H1 (cell line): ENCODE data around the gene OBSL1. TPM values are rescaled to one million over a fixed set of nuclear protein-coding genes. Genes with fewer than 3 reads are reported as not detected.

Experiments
- CHD2 ChIP-seq: IDR thresholded peaks from 2 replicates; pipeline ENCODE4 v1.6.1; 2012; ENCODE audit warnings: low read length, improper control_type of control experiment
- RNF2 ChIP-seq: fragments of 200-900, 300-1000 bp; sonication (generic); IDR thresholded peaks from 2 replicates; pipeline ENCODE4 v1.7.1; 2016; ENCODE audit warnings: borderline replicate concordance, low read depth, mild to moderate bottlenecking, antibody characterized with exemption, low read length; ENCODE audit not compliant: poor library complexity, severe bottlenecking; ENCODE audit errors: missing control alignments
- SAP30 ChIP-seq: fragments of 300-600 bp; sonication (generic); IDR thresholded peaks from 2 replicates; pipeline ENCODE4 v1.7.1; 2012; ENCODE audit warnings: low read length, moderate library complexity, mild to moderate bottlenecking, inconsistent platforms; ENCODE audit not compliant: insufficient read depth, insufficient replicate concordance
- polyA plus RNA-seq, 7 experiments: library from polyadenylated mRNA; depleted of rRNA in 3 of 7; stranded (reverse) in 5 of 7; unstranded in 2 of 7; fragments of >200 nt in 5 of 7; fragments of 200-250 nt in 2 of 7; gene quantifications; 1 replicate in 5 of 7; 2 replicates in 1 of 7; 4 replicates in 1 of 7; pipeline versions ENCODE4 v1.2.1 to v1.2.3, GENCODE V29; 2011 to 2013; ENCODE audit warnings: missing spikeins in 2 of 7, mixed read lengths in 2 of 7
- total RNA-seq: library from RNA; stranded (reverse); fragmentation: NEBNext Ultra II Directional; extraction: Animal tissue kit (Norgen Biotek cat#: 25700); gene quantifications from 2 replicates; pipeline ENCODE4 v1.2.1, GENCODE V29; 2021
- TF ChIP-seq, protein P1 (sequence below): fragments of 300-600 bp; sonication (generic); IDR thresholded peaks from 2 replicates; pipeline ENCODE4 v1.7.1; 2012; ENCODE audit warnings: low read length, moderate library complexity, mild to moderate bottlenecking, inconsistent platforms; ENCODE audit not compliant: insufficient replicate concordance
- TF ChIP-seq, protein P2 (sequence below): IDR thresholded peaks from 2 replicates; pipeline ENCODE4 v1.6.1; 2012; ENCODE audit warnings: inconsistent platforms
- TF ChIP-seq, protein P3 (sequence below): IDR thresholded peaks from 2 replicates; pipeline ENCODE4 v1.6.1; 2011; ENCODE audit warnings: low read length, improper control_type of control experiment

OBSL1 gene
- total and polyA plus RNA-seq, 2 of the 8 experiments (the other 6 are each of a cell fraction or from before 2014, with no cell fraction given), result 116 to 127 TPM

DNA sequence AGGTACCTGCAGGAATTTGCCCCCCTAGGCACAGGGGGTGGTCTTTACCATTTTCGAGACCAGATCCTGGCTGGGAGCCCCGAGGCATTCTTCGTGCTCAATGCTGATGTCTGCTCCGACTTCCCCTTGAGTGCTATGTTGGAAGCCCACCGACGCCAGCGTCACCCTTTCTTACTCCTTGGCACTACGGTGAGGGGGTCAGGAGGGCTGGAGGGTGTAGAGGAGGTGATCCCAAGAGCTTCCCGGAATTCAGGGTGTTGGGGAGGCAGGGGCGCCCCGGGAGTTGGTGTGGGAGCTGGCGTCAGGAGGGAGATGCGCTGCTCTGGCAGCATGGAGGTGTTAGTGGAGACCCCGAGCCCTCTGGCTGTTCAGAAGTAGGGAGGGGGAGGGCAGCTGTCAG, 69.5 kb downstream of the OBSL1 start (continued):
- TF ChIP-seq, protein P1, sequence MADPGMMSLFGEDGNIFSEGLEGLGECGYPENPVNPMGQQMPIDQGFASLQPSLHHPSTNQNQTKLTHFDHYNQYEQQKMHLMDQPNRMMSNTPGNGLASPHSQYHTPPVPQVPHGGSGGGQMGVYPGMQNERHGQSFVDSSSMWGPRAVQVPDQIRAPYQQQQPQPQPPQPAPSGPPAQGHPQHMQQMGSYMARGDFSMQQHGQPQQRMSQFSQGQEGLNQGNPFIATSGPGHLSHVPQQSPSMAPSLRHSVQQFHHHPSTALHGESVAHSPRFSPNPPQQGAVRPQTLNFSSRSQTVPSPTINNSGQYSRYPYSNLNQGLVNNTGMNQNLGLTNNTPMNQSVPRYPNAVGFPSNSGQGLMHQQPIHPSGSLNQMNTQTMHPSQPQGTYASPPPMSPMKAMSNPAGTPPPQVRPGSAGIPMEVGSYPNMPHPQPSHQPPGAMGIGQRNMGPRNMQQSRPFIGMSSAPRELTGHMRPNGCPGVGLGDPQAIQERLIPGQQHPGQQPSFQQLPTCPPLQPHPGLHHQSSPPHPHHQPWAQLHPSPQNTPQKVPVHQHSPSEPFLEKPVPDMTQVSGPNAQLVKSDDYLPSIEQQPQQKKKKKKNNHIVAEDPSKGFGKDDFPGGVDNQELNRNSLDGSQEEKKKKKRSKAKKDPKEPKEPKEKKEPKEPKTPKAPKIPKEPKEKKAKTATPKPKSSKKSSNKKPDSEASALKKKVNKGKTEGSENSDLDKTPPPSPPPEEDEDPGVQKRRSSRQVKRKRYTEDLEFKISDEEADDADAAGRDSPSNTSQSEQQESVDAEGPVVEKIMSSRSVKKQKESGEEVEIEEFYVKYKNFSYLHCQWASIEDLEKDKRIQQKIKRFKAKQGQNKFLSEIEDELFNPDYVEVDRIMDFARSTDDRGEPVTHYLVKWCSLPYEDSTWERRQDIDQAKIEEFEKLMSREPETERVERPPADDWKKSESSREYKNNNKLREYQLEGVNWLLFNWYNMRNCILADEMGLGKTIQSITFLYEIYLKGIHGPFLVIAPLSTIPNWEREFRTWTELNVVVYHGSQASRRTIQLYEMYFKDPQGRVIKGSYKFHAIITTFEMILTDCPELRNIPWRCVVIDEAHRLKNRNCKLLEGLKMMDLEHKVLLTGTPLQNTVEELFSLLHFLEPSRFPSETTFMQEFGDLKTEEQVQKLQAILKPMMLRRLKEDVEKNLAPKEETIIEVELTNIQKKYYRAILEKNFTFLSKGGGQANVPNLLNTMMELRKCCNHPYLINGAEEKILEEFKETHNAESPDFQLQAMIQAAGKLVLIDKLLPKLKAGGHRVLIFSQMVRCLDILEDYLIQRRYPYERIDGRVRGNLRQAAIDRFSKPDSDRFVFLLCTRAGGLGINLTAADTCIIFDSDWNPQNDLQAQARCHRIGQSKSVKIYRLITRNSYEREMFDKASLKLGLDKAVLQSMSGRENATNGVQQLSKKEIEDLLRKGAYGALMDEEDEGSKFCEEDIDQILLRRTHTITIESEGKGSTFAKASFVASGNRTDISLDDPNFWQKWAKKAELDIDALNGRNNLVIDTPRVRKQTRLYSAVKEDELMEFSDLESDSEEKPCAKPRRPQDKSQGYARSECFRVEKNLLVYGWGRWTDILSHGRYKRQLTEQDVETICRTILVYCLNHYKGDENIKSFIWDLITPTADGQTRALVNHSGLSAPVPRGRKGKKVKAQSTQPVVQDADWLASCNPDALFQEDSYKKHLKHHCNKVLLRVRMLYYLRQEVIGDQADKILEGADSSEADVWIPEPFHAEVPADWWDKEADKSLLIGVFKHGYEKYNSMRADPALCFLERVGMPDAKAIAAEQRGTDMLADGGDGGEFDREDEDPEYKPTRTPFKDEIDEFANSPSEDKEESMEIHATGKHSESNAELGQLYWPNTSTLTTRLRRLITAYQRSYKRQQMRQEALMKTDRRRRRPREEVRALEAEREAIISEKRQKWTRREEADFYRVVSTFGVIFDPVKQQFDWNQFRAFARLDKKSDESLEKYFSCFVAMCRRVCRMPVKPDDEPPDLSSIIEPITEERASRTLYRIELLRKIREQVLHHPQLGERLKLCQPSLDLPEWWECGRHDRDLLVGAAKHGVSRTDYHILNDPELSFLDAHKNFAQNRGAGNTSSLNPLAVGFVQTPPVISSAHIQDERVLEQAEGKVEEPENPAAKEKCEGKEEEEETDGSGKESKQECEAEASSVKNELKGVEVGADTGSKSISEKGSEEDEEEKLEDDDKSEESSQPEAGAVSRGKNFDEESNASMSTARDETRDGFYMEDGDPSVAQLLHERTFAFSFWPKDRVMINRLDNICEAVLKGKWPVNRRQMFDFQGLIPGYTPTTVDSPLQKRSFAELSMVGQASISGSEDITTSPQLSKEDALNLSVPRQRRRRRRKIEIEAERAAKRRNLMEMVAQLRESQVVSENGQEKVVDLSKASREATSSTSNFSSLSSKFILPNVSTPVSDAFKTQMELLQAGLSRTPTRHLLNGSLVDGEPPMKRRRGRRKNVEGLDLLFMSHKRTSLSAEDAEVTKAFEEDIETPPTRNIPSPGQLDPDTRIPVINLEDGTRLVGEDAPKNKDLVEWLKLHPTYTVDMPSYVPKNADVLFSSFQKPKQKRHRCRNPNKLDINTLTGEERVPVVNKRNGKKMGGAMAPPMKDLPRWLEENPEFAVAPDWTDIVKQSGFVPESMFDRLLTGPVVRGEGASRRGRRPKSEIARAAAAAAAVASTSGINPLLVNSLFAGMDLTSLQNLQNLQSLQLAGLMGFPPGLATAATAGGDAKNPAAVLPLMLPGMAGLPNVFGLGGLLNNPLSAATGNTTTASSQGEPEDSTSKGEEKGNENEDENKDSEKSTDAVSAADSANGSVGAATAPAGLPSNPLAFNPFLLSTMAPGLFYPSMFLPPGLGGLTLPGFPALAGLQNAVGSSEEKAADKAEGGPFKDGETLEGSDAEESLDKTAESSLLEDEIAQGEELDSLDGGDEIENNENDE, result no peak
- TF ChIP-seq CHD2, result no peak
- no peak for TF ChIP-seq RNF2
- TF ChIP-seq, protein P2, sequence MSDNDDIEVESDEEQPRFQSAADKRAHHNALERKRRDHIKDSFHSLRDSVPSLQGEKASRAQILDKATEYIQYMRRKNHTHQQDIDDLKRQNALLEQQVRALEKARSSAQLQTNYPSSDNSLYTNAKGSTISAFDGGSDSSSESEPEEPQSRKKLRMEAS, result no peak
- TF ChIP-seq, protein P3, sequence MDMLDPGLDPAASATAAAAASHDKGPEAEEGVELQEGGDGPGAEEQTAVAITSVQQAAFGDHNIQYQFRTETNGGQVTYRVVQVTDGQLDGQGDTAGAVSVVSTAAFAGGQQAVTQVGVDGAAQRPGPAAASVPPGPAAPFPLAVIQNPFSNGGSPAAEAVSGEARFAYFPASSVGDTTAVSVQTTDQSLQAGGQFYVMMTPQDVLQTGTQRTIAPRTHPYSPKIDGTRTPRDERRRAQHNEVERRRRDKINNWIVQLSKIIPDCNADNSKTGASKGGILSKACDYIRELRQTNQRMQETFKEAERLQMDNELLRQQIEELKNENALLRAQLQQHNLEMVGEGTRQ, result no peak
- TF ChIP-seq SAP30, result no peak
